Gastrocnemius medialis (tissue), 4 donors: ENCODE measurements around the gene CELSR1. TPM values are rescaled to one million over a fixed set of nuclear protein-coding genes. Genes with fewer than 3 reads are reported as not detected.

Source experiments
- ATAC-seq, 2 donors: fragments of 150-250 bp; one replicate each; pipeline ENCODE4 v1.9.1; 2016
- DNase-seq, 2 donors: peaks; one replicate each; pipeline ENCODE4 v3.0.0-alpha.2; 2019
- H3K27ac ChIP-seq, 4 donors: fragments of 200-600 bp; sonication (generic); 1 replicate in 1 of 4; 2 replicates in 3 of 4; pipeline ENCODE4 v1.5.1; 2016 to 2018; ENCODE audit warnings: mild to moderate bottlenecking in 2 of 4, moderate library complexity in 1 of 4
- H3K27me3 ChIP-seq, 3 donors: fragments of 200-600 bp; sonication (generic) in 2 of 3; 1 replicate in 1 of 3; 2 replicates in 2 of 3; pipeline versions ENCODE4 v1.5.1 to v1.6.0; 2016 to 2019; ENCODE audit warnings: mild to moderate bottlenecking in 1 of 3, moderate library complexity in 1 of 3
- H3K36me3 ChIP-seq, 2 donors: fragments of 200-600 bp; sonication (generic) in 1 of 2; one replicate each; pipeline ENCODE4 v1.5.1; 2017 to 2018
- H3K4me1 ChIP-seq, 2 donors: fragments of 200-600 bp; sonication (generic) in 1 of 2; one replicate each; pipeline ENCODE4 v1.5.1; 2016 to 2017; ENCODE audit warnings: mild to moderate bottlenecking in 2 of 2
- H3K4me3 ChIP-seq, 4 donors: fragments of 200-600 bp; sonication (generic) in 3 of 4; 1 replicate in 1 of 4; 2 replicates in 3 of 4; pipeline ENCODE4 v1.5.1; 2016 to 2019; ENCODE audit warnings: mild to moderate bottlenecking in 2 of 4
- H3K9me3 ChIP-seq, 3 donors: fragments of 200-600 bp; sonication (generic) in 2 of 3; 1 replicate in 1 of 3; 2 replicates in 2 of 3; pipeline ENCODE4 v1.5.1; 2016 to 2019
- POLR2A ChIP-seq, 2 donors: fragments of 450-650 bp; IDR thresholded peaks; one replicate each; pipeline ENCODE4 v1.6.1; 2017; ENCODE audit warnings: antibody characterized with exemption in 2 of 2, mild to moderate bottlenecking in 2 of 2, moderate library complexity in 2 of 2
- in situ Hi-C, 4 donors: fragments of 200-750 bp; cut with MboI; loops; one replicate each; pipeline versions ENCODE4 v1.15.0 to v1.8.0; 2017; ENCODE audit warnings: low sequenced_read_pairs in 4 of 4
- intact Hi-C: fragments of 100-400 bp; cut with DNase I; formaldehyde crosslinking; loops from one replicate; pipeline ENCODE4 v1.15.1; 2023; ENCODE audit warnings: low total_unique reads
- total RNA-seq, 4 donors: library from RNA; depleted of rRNA; stranded (reverse); fragments of >200 nt; gene quantifications; one replicate each; pipeline versions ENCODE4 v1.1.0 to v1.2.3, GENCODE V29; 2016
- TF ChIP-seq, protein P1 (sequence below), 5 experiments: fragments of 450-650 bp in 3 of 5; fragments of 200-600 bp in 2 of 5; sonication (generic) in 2 of 5; IDR thresholded peaks in 4 of 5; conservative IDR thresholded peaks in 1 of 5; 1 replicate in 4 of 5; 2 replicates in 1 of 5; pipeline ENCODE4 v1.5.1; 2016 to 2019; ENCODE audit warnings: antibody characterized with exemption in 5 of 5, mild to moderate bottlenecking in 3 of 5, moderate library complexity in 3 of 5

The CELSR1 gene
- total RNA-seq, 4 donors from 2014 or later, result 0.10 to 1.5 (median 0.87) TPM

DNA sequence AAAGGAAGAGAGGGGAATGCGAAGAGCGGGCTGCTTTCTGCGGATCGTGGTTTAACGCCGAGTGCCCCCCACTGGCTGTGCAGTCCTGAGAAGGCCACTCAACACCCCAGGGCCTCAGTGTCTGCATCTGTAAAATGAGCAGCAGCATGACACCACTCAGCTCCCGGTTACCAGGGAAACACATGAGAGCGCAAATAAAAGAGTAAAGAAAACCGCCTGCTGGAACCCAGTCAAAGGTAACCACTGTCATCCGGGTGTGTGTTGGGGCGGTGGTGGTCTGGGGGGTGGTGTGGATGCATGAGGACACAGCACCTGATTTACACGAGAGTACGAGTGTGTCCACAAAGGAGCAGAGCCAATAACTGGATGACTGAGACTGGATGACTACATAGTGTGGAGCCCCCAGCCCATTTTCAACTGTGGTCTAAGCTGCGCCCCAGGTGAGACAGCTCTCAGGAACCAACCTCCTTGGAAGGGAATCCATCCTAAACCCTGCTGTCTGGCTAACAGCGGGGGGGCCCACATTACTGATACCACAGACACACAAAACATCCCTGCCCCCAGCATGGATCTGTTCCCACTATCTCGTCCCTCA is 5.7 kb downstream of the CELSR1 start:
- Histone ChIP-seq H3K9me3 (no peaks in the 10 kb centered on the region), H3K4me1 (no peaks in the 10 kb centered on the region), H3K27ac (no peak overlapping the region), H3K4me3 (no peak overlapping the region), H3K36me3 (no peaks in the 10 kb centered on the region), H3K27me3 (peaks cover 10 to 16% (median 11%) of the 10 kb centered on the region in 3 donors)
- no peak for TF ChIP-seq POLR2A (IDR thresholded peaks at IDR 0.05)
- TF ChIP-seq, protein P1, sequence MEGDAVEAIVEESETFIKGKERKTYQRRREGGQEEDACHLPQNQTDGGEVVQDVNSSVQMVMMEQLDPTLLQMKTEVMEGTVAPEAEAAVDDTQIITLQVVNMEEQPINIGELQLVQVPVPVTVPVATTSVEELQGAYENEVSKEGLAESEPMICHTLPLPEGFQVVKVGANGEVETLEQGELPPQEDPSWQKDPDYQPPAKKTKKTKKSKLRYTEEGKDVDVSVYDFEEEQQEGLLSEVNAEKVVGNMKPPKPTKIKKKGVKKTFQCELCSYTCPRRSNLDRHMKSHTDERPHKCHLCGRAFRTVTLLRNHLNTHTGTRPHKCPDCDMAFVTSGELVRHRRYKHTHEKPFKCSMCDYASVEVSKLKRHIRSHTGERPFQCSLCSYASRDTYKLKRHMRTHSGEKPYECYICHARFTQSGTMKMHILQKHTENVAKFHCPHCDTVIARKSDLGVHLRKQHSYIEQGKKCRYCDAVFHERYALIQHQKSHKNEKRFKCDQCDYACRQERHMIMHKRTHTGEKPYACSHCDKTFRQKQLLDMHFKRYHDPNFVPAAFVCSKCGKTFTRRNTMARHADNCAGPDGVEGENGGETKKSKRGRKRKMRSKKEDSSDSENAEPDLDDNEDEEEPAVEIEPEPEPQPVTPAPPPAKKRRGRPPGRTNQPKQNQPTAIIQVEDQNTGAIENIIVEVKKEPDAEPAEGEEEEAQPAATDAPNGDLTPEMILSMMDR (IDR thresholded peaks at IDR 0.05 in 4 of 5, conservative IDR thresholded peaks at IDR 0.05 in 1 of 5), result no peak
- no peak for ATAC-seq
- DNase-seq, result no peak
- in situ Hi-C loops (loop anchor here in 3 of 4 donors (25.0 kb wide), 3 partner anchors 144 to 394 kb away; no protein-coding TSS in a partner anchor), intact Hi-C loops (no loop called here)

DNA sequence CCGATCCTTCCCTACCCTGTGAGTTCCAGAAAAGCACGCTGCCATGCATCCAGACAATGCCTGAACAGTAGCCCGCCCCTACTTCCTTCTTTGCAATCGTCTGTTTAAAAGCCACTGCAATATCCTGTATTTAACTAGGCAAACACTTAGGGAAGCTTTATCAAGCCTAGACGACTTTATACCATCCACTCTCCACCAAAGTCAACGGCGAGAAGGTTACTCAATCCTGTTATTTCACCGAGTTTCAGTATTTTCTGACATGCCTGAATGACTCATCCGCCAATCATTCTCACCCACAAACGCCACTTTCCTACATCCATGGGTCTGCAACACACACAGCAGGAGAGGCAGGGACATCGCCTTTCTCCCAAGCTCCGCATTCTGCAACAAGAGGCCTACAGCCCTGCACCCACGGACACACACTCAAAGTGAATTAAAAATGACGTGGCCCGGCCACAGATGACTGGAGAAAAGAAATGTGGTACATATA is 9.3 kb downstream of the CELSR1 start:
- Histone ChIP-seq H3K4me1 (no peaks in the 10 kb centered on the region), H3K27ac (no peak overlapping the region), H3K36me3 (no peaks in the 10 kb centered on the region), H3K4me3 (no peak overlapping the region), H3K27me3 (peaks cover 0 to 6% (median 0%) of the 10 kb centered on the region in 3 donors), H3K9me3 (no peaks in the 10 kb centered on the region)
- in situ Hi-C loops (loop anchor here in 3 of 4 donors (25.0 kb wide), 3 partner anchors 141 to 391 kb away; no protein-coding TSS in a partner anchor), intact Hi-C loops (no loop called here)
- TF ChIP-seq, protein P1 (IDR thresholded peaks at IDR 0.05 in 4 of 5, conservative IDR thresholded peaks at IDR 0.05 in 1 of 5), result no peak
- TF ChIP-seq POLR2A (IDR thresholded peaks at IDR 0.05), result no peak
- no peak for DNase-seq
- ATAC-seq, result no peak

DNA sequence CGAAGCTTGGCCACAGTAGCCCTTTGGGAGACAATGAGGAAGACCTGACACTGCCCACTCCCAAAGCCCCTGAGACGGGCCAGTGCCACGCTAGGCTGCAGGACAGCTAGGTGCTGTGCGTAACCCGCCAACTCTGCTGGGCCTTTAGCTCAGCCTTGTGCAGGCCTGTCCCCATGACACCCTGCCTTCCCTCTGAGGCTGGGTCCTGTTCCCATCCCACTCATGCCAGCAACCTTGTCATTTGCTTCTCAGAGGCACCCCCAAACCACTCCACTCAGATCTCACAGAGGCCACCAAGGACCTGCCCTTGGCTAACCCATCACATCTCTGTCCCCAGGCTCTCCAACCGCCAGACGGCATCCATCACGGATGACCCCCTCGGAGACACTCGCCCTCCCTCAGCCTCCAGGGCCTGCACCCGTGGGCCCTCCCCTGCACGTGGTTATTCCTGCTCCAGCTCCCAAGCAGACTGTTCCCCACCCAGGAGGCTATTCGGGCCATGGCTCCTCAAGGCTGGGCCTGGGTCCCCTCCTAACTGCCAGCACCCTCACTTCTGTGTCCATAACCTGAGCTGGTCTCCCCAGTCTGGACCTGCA is 11.1 kb downstream of the CELSR1 start:
- ATAC-seq (no peak), DNase-seq (no peak)
- Histone ChIP-seq H3K4me1 (no peaks in the 10 kb centered on the region), H3K36me3 (no peaks in the 10 kb centered on the region), H3K9me3 (no peaks in the 10 kb centered on the region), H3K27ac (no peak overlapping the region), H3K27me3 (peaks cover 0 to 6% (median 0%) of the 10 kb centered on the region in 3 donors), H3K4me3 (no peak overlapping the region)
- intact Hi-C loops (no loop called here), in situ Hi-C loops (loop anchor here in 3 of 4 donors (25.0 kb wide), 3 partner anchors 139 to 389 kb away; no protein-coding TSS in a partner anchor)
- no peak for TF ChIP-seq POLR2A (IDR thresholded peaks at IDR 0.05)
- TF ChIP-seq, protein P1 (IDR thresholded peaks at IDR 0.05 in 4 of 5, conservative IDR thresholded peaks at IDR 0.05 in 1 of 5), result no peak

DNA sequence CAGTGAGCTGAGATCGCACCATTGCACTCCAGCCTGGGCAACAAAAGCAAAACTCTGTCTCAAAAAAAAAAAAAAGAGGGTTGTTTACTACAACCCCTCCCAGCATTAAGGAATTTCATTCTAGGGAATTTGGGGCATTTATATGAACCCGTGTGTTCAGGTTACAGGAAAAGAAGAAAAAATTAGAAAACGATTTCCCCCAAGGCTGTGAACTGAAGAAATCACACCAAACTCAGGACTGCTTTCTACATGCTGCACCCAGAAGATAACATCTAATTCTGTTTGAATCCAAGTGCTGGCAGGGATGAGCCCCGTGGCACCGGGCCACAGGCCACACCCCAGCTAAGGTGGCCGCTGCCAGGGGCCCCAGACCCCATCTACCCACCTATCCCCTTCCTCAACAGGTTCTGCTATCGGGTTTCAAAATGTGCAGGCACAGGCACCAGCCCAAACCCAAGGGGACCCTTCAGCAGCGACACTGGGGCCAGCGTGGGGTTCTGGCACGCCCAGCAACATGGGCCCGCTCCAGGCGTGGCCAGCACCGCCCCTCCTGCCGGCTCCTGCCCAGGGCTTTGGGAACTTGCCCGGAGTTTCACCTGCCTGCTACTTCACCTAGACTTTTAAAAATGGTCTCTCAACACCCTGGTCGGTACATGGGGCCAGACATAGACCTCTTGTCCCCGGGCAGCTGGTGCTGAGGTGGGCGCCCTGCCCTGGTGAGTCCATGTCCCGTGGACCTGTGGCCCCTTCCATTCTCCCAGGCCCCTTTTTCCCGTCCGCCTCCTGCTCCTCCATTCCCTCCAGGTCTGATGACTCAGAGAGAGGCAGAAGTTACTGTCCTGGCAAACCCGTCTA is 11.8 kb downstream of the CELSR1 start:
- TF ChIP-seq, protein P1 (IDR thresholded peaks at IDR 0.05 in 4 of 5, conservative IDR thresholded peaks at IDR 0.05 in 1 of 5), result no peak
- TF ChIP-seq POLR2A (IDR thresholded peaks at IDR 0.05), result no peak
- Histone ChIP-seq H3K9me3 (no peaks in the 10 kb centered on the region), H3K36me3 (no peaks in the 10 kb centered on the region), H3K4me1 (no peaks in the 10 kb centered on the region), H3K27ac (no peak overlapping the region), H3K27me3 (peaks cover 0 to 6% (median 0%) of the 10 kb centered on the region in 3 donors), H3K4me3 (no peak overlapping the region)
- no peak for ATAC-seq
- in situ Hi-C loops (loop anchor here in 3 of 4 donors (25.0 kb wide), 3 partner anchors 138 to 388 kb away; no protein-coding TSS in a partner anchor), intact Hi-C loops (no loop called here)
- no peak for DNase-seq
